Measurements from ENCODE around the gene LMF1. TPM values are rescaled to one million over a fixed set of nuclear protein-coding genes. Genes with fewer than 3 reads are reported as not detected.
"Not testable (repeated sequence)": the region's sequence is repeated elsewhere in the genome, so short reads cannot be mapped to it uniquely, and the experiment has no call there.

LMF1 gene
- total RNA-seq, 1 donor from 2014 or later = 26.2 TPM

DNA sequence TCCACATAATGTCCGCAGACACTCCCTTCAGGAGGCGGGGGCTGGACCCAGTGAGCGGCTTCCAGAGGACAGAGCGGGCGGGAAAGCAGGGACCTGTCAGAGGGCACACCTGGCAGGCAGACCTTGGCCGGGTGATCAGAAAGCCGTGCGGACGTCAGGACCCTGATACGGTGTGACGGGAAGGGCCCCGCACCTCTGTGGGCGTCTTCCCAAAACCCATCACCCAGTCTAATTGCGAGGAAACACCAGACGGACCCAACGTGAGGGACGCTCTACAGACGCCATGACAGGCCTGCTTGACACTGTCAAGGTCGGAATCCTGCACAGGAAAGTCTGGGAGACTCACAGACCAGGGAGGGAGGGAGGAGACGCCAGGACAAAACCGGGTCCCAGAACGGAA, 8.4 kb downstream of the LMF1 start:
- H3K4me3 Mint-ChIP-seq (ENCODE audit: low read depth) = no peak overlapping the region
- peaks cover 20% of the 10 kb centered on the region for H3K36me3 Mint-ChIP-seq (ENCODE audit: insufficient read depth)
- H3K27me3 Mint-ChIP-seq = no peaks in the 10 kb centered on the region
- no peaks in the 10 kb centered on the region for H3K4me1 Mint-ChIP-seq (ENCODE audit: low read depth)
- H3K9me3 Mint-ChIP-seq (ENCODE audit: low read depth) = peaks cover under 1% of the 10 kb centered on the region
- no peak overlapping the region for H3K27ac Mint-ChIP-seq
- DNase-seq (ENCODE audit: low spot score, unreplicated experiment) = no peak
- TF ChIP-seq, protein P1, sequence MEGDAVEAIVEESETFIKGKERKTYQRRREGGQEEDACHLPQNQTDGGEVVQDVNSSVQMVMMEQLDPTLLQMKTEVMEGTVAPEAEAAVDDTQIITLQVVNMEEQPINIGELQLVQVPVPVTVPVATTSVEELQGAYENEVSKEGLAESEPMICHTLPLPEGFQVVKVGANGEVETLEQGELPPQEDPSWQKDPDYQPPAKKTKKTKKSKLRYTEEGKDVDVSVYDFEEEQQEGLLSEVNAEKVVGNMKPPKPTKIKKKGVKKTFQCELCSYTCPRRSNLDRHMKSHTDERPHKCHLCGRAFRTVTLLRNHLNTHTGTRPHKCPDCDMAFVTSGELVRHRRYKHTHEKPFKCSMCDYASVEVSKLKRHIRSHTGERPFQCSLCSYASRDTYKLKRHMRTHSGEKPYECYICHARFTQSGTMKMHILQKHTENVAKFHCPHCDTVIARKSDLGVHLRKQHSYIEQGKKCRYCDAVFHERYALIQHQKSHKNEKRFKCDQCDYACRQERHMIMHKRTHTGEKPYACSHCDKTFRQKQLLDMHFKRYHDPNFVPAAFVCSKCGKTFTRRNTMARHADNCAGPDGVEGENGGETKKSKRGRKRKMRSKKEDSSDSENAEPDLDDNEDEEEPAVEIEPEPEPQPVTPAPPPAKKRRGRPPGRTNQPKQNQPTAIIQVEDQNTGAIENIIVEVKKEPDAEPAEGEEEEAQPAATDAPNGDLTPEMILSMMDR (IDR thresholded peaks at IDR 0.05; ENCODE audit: unreplicated experiment) = no peak

DNA sequence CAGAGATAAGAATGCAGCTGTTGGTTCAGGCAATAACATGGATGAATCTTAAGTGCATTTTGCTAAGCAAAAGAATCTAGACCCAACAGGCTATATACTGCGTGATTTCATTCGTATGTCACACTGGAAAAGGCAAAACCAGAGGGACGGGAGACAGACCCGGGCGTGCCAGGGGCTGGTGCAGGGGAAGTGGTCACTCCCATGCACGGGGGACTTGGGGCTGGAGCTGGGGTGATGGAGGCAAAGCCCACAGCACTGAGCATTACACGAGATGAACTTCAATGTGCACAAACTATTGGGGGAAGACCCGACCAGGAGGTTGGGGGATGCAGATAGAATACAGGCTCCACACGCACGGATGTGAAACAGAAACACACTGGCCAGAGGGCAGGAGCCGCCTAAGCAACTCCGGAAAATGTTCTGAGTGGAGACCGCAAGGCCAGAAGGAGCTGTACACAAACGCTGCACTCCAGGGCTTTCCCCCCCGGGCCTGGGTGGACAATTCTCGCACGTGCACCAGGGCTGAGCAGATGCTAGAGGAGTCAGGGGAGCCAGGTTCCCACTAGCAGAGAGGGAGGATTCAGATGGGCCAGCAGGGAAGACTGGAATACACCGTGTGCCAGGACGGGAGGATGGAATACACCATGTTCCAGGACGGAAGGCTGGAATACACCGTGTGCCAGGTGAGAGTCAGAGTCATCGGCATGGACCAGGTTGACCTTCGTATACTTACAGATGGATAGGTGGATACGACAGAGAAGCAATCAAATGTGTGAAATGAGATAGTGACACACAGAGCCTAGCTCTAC, 11.3 kb downstream of the LMF1 start:
- Mint-ChIP-seq H3K4me3 (ENCODE audit: low read depth) (no peak overlapping the region), H3K27me3 (no peaks in the 10 kb centered on the region), H3K27ac (no peak overlapping the region), H3K9me3 (ENCODE audit: low read depth) (peaks cover 3% of the 10 kb centered on the region), H3K4me1 (ENCODE audit: low read depth) (no peaks in the 10 kb centered on the region), H3K36me3 (ENCODE audit: insufficient read depth) (peaks cover 7% of the 10 kb centered on the region)
- no peak for DNase-seq (ENCODE audit: low spot score, unreplicated experiment)
- TF ChIP-seq, protein P1 (IDR thresholded peaks at IDR 0.05; ENCODE audit: unreplicated experiment) = no peak

DNA sequence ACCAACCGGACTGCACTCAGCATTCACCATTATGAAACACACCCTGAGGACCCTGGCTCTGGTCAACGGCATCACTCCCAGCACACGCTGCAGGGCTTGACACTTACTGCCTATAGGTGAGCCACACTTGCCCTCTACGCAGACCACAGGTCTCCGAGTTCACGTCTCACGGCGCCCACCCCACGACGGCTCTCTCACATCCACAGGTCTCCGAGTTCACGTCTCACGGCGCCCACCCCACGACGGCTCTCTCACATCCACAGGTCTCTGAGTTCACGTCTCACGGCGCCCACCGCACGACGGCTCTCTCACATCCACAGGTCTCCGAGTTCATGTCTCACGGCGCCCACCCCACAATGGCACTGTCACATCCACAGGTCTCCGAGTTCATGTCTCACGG, 15.0 kb downstream of the LMF1 start:
- H3K27ac Mint-ChIP-seq; H3K4me3 Mint-ChIP-seq (ENCODE audit: low read depth); H3K9me3 Mint-ChIP-seq (ENCODE audit: low read depth); H3K4me1 Mint-ChIP-seq (ENCODE audit: low read depth); DNase-seq (ENCODE audit: low spot score, unreplicated experiment); H3K27me3 Mint-ChIP-seq: not testable (repeated sequence)
- peaks cover 13% of the 10 kb centered on the region for H3K36me3 Mint-ChIP-seq (ENCODE audit: insufficient read depth)

DNA sequence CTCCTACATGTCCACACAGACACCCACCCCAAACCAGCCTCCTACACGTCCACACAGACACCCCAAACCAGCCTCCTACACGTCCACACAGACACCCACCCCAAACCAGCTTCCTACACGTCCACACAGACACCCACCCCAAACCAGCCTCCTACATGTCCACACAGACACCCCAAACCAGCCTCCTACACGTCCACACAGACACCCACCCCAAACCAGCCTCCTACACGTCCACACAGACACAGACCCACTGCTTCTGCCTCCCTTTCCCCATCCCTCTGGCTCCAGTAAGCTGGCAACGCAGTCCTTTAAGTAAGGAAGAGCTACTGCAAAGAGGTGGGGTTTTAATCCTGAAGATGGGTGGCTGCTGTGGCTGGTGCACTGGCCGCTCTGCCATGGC, 17.0 kb downstream of the LMF1 start:
- H3K4me3 Mint-ChIP-seq (ENCODE audit: low read depth); DNase-seq (ENCODE audit: low spot score, unreplicated experiment); H3K4me1 Mint-ChIP-seq (ENCODE audit: low read depth); H3K27me3 Mint-ChIP-seq; H3K27ac Mint-ChIP-seq; H3K9me3 Mint-ChIP-seq (ENCODE audit: low read depth): not testable (repeated sequence)
- peaks cover 12% of the 10 kb centered on the region for H3K36me3 Mint-ChIP-seq (ENCODE audit: insufficient read depth)

DNA sequence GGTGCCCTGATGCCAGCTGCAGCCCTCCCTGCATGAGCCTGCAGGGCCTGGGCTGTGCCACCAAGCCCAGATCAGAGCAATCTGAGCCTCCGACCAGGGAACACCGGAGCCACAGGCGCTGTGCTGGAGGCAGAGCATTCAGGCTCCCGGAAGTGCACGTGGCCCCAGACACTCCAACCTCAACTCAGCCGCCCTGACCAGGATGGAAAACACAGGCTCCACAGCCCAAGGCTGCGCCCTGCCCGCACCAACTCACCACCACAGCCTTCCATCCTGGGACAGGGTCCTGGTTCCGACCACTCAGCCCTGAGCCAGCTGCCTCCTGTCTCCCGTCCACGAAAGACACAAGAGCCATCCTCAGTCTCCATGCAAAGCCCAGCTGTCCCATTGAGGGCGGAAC, 18.5 kb downstream of the LMF1 start:
- TF ChIP-seq, protein P1 (IDR thresholded peaks at IDR 0.05; ENCODE audit: unreplicated experiment) = no peak
- Mint-ChIP-seq H3K27me3 (no peaks in the 10 kb centered on the region), H3K4me1 (ENCODE audit: low read depth) (no peaks in the 10 kb centered on the region), H3K9me3 (ENCODE audit: low read depth) (peaks cover 2% of the 10 kb centered on the region), H3K36me3 (ENCODE audit: insufficient read depth) (peaks cover 10% of the 10 kb centered on the region), H3K4me3 (ENCODE audit: low read depth) (no peak overlapping the region), H3K27ac (no peak overlapping the region)
- DNase-seq (ENCODE audit: low spot score, unreplicated experiment) = no peak

DNA sequence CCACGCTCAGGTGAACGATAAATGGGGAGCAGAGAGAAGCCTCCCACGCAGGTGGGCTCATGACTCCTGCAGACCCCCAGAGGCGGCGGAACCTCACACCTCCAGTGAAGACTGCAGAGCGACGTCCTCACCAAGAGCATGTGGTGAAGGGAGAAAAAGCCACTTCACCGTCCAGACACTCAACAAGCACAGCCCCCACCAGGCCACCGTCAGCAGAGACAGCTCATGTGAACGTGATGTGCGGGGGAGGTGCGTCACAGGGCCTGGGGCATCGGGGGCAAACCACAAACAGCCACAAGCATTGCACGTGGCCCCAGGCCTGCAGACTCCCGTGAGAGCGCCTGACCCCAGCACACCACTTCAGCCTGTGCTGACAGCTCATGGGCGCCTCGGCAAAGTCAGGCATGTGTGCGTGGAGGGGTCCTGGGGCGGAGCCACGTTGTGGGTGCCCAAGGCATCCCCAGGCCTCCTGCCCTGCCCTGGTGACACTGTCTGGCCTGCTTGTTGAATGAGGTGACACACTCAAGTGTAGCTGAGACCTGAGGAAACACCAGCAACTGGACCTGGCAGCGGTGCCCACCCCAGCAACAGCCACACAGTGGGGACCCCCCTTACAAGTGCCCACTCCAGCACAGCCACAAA, 19.0 kb downstream of the LMF1 start:
- Mint-ChIP-seq H3K27me3 (no peaks in the 10 kb centered on the region), H3K9me3 (ENCODE audit: low read depth) (no peaks in the 10 kb centered on the region), H3K4me3 (ENCODE audit: low read depth) (no peak overlapping the region), H3K4me1 (ENCODE audit: low read depth) (no peaks in the 10 kb centered on the region), H3K36me3 (ENCODE audit: insufficient read depth) (peaks cover 8% of the 10 kb centered on the region), H3K27ac (no peak overlapping the region)
- TF ChIP-seq, protein P1 (IDR thresholded peaks at IDR 0.05; ENCODE audit: unreplicated experiment) = no peak
- no peak for DNase-seq (ENCODE audit: low spot score, unreplicated experiment)

DNA sequence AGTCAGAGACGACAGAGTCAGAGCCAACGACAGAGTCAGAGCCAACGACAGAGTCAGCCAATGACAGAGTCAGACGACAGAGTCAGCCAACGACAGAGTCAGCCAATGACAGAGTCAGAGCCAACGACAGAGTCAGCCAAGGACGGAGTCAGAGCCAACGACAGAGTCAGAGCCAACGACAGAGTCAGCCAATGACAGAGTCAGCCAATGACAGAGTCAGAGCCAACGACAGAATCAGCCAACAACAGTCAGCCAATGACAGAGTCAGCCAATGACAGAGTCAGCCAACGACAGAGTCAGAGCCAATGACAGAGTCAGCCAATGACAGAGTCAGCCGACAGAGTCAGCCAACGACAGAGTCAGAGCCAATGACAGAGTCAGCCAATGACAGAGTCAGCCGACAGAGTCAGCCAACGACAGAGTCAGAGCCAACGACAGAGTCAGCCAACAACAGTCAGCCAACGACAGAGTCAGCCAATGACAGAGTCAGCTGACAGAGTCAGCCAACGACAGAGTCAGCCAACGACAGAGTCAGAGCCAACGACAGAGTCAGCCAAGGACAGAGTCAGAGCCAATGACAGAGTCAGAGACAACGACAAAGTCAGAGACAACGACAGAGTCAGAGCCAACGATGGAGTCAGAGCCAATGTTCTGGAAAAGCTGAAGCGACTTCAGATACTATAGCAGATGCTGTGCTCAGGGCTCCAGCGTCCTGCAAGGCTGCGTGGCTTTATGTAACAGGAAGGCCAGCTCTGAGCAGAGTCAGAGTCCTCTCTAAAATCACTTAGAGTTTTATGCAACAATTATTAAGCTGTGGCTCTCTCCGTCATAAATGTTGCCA, 19.8 kb downstream of the LMF1 start:
- not testable (repeated sequence) for DNase-seq (ENCODE audit: low spot score, unreplicated experiment); H3K9me3 Mint-ChIP-seq (ENCODE audit: low read depth); H3K36me3 Mint-ChIP-seq (ENCODE audit: insufficient read depth); H3K27me3 Mint-ChIP-seq; H3K27ac Mint-ChIP-seq; H3K4me3 Mint-ChIP-seq (ENCODE audit: low read depth); H3K4me1 Mint-ChIP-seq (ENCODE audit: low read depth)

DNA sequence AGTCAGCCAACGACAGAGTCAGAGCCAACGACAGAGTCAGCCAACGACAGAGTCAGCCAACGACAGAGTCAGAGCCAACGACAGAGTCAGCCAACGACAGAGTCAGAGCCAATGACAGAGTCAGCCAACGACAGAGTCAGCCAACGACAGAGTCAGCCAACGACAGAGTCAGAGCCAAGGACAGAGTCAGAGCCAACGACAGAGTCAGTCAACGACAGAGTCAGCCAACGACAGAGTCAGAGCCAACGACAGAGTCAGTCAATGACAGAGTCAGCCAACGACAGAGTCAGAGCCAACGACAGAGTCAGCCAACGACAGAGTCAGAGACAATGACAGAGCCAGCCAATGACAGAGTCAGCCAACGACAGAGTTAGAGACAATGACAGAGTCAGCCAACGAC, 22.0 kb downstream of the LMF1 start:
- H3K4me3 Mint-ChIP-seq (ENCODE audit: low read depth); H3K4me1 Mint-ChIP-seq (ENCODE audit: low read depth); H3K9me3 Mint-ChIP-seq (ENCODE audit: low read depth); H3K27me3 Mint-ChIP-seq; H3K27ac Mint-ChIP-seq; DNase-seq (ENCODE audit: low spot score, unreplicated experiment): not testable (repeated sequence)
- peaks cover 21% of the 10 kb centered on the region for H3K36me3 Mint-ChIP-seq (ENCODE audit: insufficient read depth)

DNA sequence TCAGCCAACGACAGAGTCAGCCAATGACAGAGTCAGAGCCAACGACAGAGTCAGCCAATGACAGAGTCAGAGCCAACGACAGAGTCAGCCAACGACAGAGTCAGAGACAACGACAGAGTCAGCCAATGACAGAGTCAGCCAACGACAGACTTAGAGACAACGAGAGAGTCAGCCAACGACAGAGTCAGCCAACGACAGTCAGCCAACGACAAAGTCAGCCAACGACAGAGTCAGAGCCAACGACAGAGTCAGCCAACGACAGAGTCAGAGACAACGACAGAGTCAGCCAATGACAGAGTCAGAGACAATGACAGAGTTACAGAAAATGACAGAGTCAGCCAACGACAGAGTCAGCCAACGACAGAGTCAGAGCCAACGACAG, 22.9 kb downstream of the LMF1 start:
- not testable (repeated sequence) for H3K4me3 Mint-ChIP-seq (ENCODE audit: low read depth); H3K9me3 Mint-ChIP-seq (ENCODE audit: low read depth); H3K27ac Mint-ChIP-seq; H3K27me3 Mint-ChIP-seq; H3K4me1 Mint-ChIP-seq (ENCODE audit: low read depth); DNase-seq (ENCODE audit: low spot score, unreplicated experiment)
- H3K36me3 Mint-ChIP-seq (ENCODE audit: insufficient read depth) = peaks cover 23% of the 10 kb centered on the region

All from progenitor cell of endocrine pancreas (in vitro differentiated cells).